Measurements from ENCODE around the gene BLVRB. TPM values are rescaled to one million over a fixed set of nuclear protein-coding genes. Genes with fewer than 3 reads are reported as not detected.

Gene BLVRB
- total and polyA plus RNA-seq, 4 donors, result 135 to 413 (median 260) TPM

DNA sequence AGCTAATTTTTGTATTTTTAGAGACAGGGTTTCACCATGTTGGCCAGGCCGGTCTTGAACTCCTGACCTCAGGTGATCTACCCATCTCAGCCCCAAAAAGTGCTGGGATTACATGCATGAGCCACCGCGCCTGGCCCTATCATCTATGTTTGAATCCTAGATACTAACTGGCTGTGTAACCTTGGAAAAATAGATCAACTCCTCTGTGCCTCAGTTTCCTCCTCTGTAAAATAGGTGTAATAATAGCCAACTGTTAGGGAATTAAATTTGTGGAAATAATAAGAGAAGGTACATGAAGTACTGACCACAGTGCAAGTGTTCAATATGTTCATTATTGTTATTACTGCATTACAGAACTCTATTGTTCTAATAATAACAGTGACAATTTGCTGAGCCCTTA is 5.6 kb upstream of the BLVRB start:
- ATAC-seq (ENCODE audit: insufficient read depth, low FRiP score), result no peak
- H3K36me3 ChIP-seq (ENCODE audit: control insufficient read depth in 4 of 4, insufficient read depth in 4 of 4, low read length in 4 of 4), result no peaks in the 10 kb centered on the region
- no peaks in the 10 kb centered on the region for H3K9me3 ChIP-seq (ENCODE audit: control insufficient read depth in 4 of 4, insufficient read depth in 3 of 4, low read length in 3 of 4)
- TF ChIP-seq, protein P1, sequence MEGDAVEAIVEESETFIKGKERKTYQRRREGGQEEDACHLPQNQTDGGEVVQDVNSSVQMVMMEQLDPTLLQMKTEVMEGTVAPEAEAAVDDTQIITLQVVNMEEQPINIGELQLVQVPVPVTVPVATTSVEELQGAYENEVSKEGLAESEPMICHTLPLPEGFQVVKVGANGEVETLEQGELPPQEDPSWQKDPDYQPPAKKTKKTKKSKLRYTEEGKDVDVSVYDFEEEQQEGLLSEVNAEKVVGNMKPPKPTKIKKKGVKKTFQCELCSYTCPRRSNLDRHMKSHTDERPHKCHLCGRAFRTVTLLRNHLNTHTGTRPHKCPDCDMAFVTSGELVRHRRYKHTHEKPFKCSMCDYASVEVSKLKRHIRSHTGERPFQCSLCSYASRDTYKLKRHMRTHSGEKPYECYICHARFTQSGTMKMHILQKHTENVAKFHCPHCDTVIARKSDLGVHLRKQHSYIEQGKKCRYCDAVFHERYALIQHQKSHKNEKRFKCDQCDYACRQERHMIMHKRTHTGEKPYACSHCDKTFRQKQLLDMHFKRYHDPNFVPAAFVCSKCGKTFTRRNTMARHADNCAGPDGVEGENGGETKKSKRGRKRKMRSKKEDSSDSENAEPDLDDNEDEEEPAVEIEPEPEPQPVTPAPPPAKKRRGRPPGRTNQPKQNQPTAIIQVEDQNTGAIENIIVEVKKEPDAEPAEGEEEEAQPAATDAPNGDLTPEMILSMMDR (IDR thresholded peaks at IDR 0.05; ENCODE audit: control extremely low read depth, extremely low read depth), result no peak
- DNase-seq, result no peak
- H3K27ac ChIP-seq (ENCODE audit: low read depth in 1 of 2, low read length in 1 of 2), result no peak overlapping the region
- 96 to 98% methylated on average over 3 of the region's 3 CpGs for WGBS, 2 donors
- H3K27me3 ChIP-seq (ENCODE audit: control insufficient read depth in 3 of 3, insufficient read depth in 3 of 3, low read length in 2 of 3), result peaks cover 4 to 18% (median 12%) of the 10 kb centered on the region in 3 donors
- H3K4me1 ChIP-seq (ENCODE audit: control insufficient read depth in 5 of 5, insufficient read depth in 5 of 5, low read length in 5 of 5), result peaks cover 0 to 11% (median 6%) of the 10 kb centered on the region in 5 donors
- no peak overlapping the region for H3K4me3 ChIP-seq
- H3K9ac ChIP-seq (ENCODE audit: insufficient read depth in 1 of 2, low read length in 2 of 2), result no peak overlapping the region

GRCh38 chr19:40469011-40469410 is 3.5 kb upstream of the BLVRB start:
- no peak for DNase-seq
- Histone ChIP-seq H3K4me1 (ENCODE audit: control insufficient read depth in 5 of 5, insufficient read depth in 5 of 5, low read length in 5 of 5) (peaks cover 5 to 19% (median 13%) of the 10 kb centered on the region in 5 donors), H3K27ac (ENCODE audit: low read depth in 1 of 2, low read length in 1 of 2) (no peak overlapping the region), H3K9ac (ENCODE audit: insufficient read depth in 1 of 2, low read length in 2 of 2) (no peak overlapping the region), H3K4me3 (no peak overlapping the region), H3K27me3 (ENCODE audit: control insufficient read depth in 3 of 3, insufficient read depth in 3 of 3, low read length in 2 of 3) (peaks cover 4 to 19% (median 12%) of the 10 kb centered on the region in 3 donors), H3K36me3 (ENCODE audit: control insufficient read depth in 4 of 4, insufficient read depth in 4 of 4, low read length in 4 of 4) (no peaks in the 10 kb centered on the region), H3K9me3 (ENCODE audit: control insufficient read depth in 4 of 4, insufficient read depth in 3 of 4, low read length in 3 of 4) (no peaks in the 10 kb centered on the region)
- ATAC-seq (ENCODE audit: insufficient read depth, low FRiP score), result no peak
- TF ChIP-seq, protein P1 (IDR thresholded peaks at IDR 0.05; ENCODE audit: control extremely low read depth, extremely low read depth), result no peak
- 88 to 91% methylated on average over 6 of the region's 6 CpGs for WGBS, 2 donors

GRCh38 chr19:40466985-40467734 is 1.6 kb upstream of the BLVRB start, which contains the start of gene SPTBN4:
SPTBN4 (plus strand) TSS chr19:40467001; CDS start chr19:40472622, 5,621 bp downstream.
- H3K9me3 ChIP-seq (ENCODE audit: control insufficient read depth in 4 of 4, insufficient read depth in 3 of 4, low read length in 3 of 4), result no peaks in the 10 kb centered on the region
- H3K36me3 ChIP-seq (ENCODE audit: control insufficient read depth in 4 of 4, insufficient read depth in 4 of 4, low read length in 4 of 4), result no peaks in the 10 kb centered on the region
- ATAC-seq (ENCODE audit: insufficient read depth, low FRiP score) (no peak), DNase-seq (no peak)
- peak within 1 kb of the TSS; percentile 55 to 64 for H3K27ac ChIP-seq (ENCODE audit: low read depth in 1 of 2, low read length in 1 of 2)
- peak within 1 kb of the TSS in 1 of 2 donors; percentile 65 for H3K9ac ChIP-seq (ENCODE audit: insufficient read depth in 1 of 2, low read length in 2 of 2)
- peaks cover 5 to 19% (median 13%) of the 10 kb centered on the region in 5 donors for H3K4me1 ChIP-seq (ENCODE audit: control insufficient read depth in 5 of 5, insufficient read depth in 5 of 5, low read length in 5 of 5)
- WGBS, 2 donors, result 5 to 6% methylated on average over 35 to 87 of the region's 87 CpGs
- TF ChIP-seq, protein P1 (IDR thresholded peaks at IDR 0.05; ENCODE audit: control extremely low read depth, extremely low read depth), result no peak
- H3K4me3 ChIP-seq, result peak within 1 kb of the TSS; percentile 25
- peaks cover 4 to 19% (median 12%) of the 10 kb centered on the region in 3 donors for H3K27me3 ChIP-seq (ENCODE audit: control insufficient read depth in 3 of 3, insufficient read depth in 3 of 3, low read length in 2 of 3)
